DND-41 (cell line): ENCODE measurements around the gene ASCL2.

ENCODE experiments used
- CTCF ChIP-seq: IDR thresholded peaks from 2 replicates; pipeline ENCODE4 v1.5.1; 2012; ENCODE audit warnings: borderline replicate concordance, low read length, moderate library complexity, mild to moderate bottlenecking; ENCODE audit not compliant: poor library complexity, severe bottlenecking; ENCODE audit errors: extremely low read depth
- EZH2 ChIP-seq: IDR thresholded peaks from 3 replicates; pipeline ENCODE4 v1.6.1; 2012; ENCODE audit warnings: borderline replicate concordance, low read depth, mild to moderate bottlenecking, moderate library complexity, low read length, inconsistent platforms; ENCODE audit not compliant: severe bottlenecking

GRCh38 chr11:2265854-2266585 is 4.4 kb downstream of the ASCL2 start:
- TF ChIP-seq CTCF (no peak), EZH2 (no peak)
